ENCODE results near the gene KIR2DL3.
"Not testable (repeated sequence)": the region's sequence is repeated elsewhere in the genome, so short reads cannot be mapped to it uniquely, and the experiment has no call there.

- TF ChIP-seq POLR2A, CTCF (IDR thresholded peaks at IDR 0.05): not testable (repeated sequence)
Observed at GRCh38 chr19:54756204-54757110, 18.1 kb downstream of the KIR2DL3 start.
